Testis (tissue), 2 donors: Measurements from ENCODE around the gene CACNA1D.

Source experiments
- CTCF ChIP-seq, 3 experiments: fragments of 450-650 bp in 2 of 3; fragments of 200-600 bp in 1 of 3; sonication (generic) in 1 of 3; IDR thresholded peaks; one replicate each; pipeline ENCODE4 v1.5.1; 2016 to 2019; ENCODE audit warnings: antibody characterized with exemption in 3 of 3, mild to moderate bottlenecking in 2 of 3, moderate library complexity in 1 of 3
- POLR2A ChIP-seq: fragments of 450-650 bp; IDR thresholded peaks from one replicate; pipeline ENCODE4 v1.6.1; 2017; ENCODE audit warnings: antibody characterized with exemption, mild to moderate bottlenecking, moderate library complexity

- TF ChIP-seq CTCF (IDR thresholded peaks at IDR 0.05), result no peak
- TF ChIP-seq POLR2A, result no peak
Measured at GRCh38 chr3:53491276-53491675, 3.1 kb upstream of the CACNA1D start.
